ENCODE data around the gene CEP55.

- TF ChIP-seq CTCF (IDR thresholded peaks at IDR 0.05; ENCODE audit: insufficient read depth, low read depth, low read length) (no peak), EZH2 (IDR thresholded peaks at IDR 0.05; ENCODE audit: insufficient read depth, low read length) (no peak)
Observed at GRCh38 chr10:93463723-93464476, 32.5 kb upstream of the CEP55 start.

Data from astrocyte (in vitro differentiated cells and primary cell).